A204.1 (cell line): Measurements from ENCODE around the gene CLRN3.

Experiments
- FAIRE-seq: peaks from 2 replicates; lab custom pipeline; 2012; peaks lifted over from hg19 to GRCh38; lab: Jason Lieb, UNC

The CLRN3 gene

DNA sequence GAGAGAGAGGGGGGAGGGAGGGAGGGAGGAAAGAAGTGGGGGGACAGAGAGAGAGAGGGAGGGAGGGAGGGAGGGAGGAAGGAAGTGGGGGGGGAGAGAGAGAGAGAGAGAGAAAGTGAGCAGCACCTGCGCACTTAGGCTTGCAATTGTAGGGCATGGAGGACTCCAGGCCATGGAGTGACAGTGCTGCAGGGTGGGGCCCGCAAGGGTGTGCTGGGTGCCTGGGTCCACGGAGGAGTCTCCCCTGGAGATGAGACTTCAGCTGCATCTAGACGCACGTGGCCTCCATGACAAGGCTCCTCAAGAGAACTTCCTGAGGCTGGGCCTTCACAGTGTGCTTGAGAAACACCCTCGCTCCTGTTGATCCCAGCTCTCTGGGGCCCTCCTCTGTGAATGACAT, 44.5 kb downstream of the CLRN3 start:
- FAIRE-seq: no peak

DNA sequence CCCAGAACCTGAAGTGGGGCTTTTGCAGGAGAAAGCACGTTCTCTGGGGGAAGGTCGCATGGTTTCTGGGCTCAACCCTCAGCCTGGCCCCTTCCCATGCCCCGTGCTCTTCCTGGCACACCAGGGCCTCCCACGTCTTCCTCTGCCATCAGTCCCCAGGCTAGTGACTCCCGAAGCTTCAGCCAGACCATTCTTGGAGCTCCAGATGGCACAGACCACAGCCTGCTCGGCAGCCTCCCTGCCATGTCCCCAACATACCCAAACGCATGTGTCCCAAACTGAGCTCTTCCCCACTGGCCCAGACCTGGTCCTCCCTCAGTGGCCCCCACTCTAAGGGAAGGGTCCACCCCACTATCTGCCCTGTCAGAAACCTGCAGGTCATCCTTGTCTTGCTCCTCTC, 47.0 kb downstream of the CLRN3 start:
- FAIRE-seq: no peak

DNA sequence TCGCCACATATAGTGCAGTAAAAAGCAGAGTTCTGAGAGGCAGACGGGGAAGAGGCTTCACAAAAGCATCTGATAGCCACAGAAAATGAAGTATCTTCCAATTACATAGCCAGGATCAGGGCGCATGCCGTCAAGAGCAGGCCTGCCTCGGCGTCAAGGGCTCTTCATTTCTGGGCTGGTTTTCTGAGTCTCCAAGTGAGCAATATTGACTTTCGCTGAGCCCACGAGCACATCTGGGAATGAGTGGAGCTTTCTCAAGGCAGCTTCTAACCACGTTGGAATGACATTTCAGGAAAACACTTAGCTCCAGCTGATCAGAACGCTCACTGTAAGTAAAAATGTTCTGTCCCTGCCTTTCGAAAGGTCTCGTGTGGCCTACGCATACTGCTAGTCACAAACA, 51.9 kb downstream of the CLRN3 start:
- FAIRE-seq: no peak

DNA sequence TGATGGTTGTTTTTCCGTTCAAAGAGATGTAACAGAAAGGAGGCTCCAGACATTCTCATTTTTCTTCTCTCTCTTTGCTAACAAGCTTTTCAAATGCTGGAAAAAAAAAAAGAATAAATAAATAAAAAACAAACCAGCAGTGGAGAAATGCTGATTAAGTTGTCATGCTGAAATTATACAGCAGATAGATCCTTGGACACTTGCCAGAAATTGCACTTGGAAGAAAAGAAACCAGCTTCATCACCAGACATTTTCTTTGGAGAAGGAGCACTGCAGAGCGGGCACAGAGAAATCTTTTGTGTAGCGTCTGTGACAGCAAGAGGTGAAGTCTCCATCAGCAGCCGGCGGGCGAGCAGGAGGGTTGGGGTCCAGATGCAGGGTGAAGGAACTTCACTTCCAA, 55.8 kb downstream of the CLRN3 start:
- FAIRE-seq: no peak

DNA sequence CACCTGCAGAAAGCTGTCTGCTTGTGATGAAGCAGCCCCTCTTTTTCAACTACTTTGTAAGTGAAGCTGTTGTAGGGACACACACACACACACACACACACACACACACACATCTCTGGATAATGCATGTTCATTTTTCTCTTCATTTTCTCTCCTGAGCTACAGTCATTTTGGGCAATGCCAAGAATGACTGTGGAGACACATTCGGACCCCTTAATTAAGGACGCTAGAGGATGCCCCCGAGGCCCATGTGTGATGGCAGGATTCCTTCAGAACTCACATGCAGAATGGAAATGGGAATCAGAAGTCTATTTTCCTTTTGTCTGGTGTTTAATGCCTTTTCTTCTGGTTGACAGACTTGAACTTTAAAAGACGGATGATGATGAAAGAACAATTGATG, 56.6 kb downstream of the CLRN3 start:
- FAIRE-seq: no peak

DNA sequence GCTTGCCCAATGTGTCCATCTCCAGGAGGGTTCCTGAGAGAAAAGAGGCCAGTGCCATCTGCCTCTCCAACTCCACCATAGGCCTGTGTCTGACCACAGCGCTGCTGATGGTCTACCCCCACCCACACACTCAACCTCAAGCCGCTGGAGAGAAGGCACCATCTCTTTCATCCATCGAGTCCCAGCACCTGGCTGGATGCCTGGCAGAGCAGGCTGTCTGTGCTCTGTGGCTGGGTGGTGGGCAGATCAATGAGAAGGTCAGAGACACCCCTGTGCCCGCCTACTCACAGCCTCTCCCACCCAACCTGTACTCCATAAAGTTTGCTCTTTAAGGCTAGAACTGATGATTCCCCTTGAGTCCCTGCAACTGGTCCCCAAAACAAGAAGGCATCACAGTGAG, 58.0 kb downstream of the CLRN3 start:
- no peak for FAIRE-seq

DNA sequence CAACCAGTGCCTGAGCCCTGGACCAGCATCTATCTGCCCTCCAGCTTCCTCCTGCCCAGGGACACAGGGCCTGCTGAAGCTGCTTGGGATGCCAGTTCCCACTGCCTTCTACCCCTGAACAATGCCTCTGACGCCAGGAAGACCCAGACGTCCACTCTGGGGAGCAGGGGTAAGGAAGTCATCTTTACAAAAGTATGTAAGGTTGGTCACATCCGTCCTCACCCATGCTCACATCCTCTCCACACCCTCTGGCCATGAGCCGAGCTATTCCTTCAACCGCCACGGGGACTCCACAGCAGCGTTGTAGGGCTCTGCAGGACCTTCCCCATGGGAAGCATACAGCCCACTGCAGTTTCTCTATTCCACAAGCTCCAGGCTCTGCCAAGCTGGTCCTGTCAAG, 58.5 kb downstream of the CLRN3 start:
- no peak for FAIRE-seq

DNA sequence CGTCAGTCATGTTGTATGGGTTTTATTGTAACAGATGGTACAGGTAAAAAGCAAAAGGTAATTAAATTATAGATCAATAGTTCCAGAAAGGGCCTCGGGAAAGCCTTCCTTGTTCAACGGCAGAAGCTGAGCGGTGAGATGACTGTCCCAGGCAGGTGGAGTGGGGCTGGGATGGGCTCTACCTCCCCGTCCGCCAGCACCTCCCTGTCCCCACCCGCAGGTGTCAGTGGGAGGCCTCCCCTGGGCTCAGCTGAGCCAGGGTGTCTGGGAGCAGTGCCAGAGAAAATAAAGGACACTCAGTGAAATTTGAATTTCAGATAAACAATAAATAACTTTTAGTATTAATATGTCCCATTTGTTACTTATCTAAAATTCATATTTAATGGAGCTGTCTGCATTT, 58.9 kb downstream of the CLRN3 start:
- no peak for FAIRE-seq

DNA sequence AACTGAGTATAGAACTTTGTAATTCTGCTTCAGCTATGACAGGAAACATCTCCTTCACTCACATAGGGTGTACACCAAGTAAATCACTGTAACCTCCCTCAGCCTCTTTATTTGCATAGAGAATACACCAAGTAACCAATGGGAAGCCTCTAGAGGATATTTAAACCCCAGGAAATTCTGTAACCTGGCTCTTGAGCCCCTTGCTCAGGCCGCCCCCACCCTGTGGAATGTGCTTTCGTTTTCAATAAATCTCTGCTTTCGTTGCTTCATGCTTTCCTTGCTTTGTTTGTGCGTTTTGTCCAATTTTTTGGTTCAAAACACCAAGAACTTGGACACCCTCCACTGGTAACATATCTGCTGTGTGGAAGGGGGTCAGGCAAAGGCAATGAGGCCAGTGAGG, 60.2 kb downstream of the CLRN3 start:
- FAIRE-seq: no peak

DNA sequence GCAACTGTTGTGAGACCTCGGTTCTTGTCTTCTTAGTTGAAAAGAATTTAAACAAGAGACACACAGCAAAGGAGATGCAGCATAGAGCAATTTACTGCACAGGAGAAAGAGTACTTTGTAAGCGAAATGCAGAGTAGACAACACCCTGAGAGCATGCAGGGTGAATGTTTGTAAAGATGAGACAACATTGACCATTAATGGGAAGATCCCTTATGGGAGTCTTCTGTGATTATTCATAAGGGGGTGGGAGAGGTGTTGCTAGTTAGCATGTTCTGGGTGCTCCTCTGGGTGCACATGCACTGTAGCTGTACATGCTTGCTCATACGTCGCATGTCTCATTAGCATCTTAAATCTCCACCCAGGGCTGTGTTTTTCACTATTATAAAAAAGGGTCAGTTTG, 62.3 kb downstream of the CLRN3 start:
- FAIRE-seq: no peak
